ENCODE data around the gene BACH2. TPM values are rescaled to one million over a fixed set of nuclear protein-coding genes. Genes with fewer than 3 reads are reported as not detected.

The BACH2 gene
- 6.1 TPM for polyA plus RNA-seq (2013, experiment 1 of 2)
- 5.8 TPM for polyA plus RNA-seq (2013, experiment 2 of 2)

DNA sequence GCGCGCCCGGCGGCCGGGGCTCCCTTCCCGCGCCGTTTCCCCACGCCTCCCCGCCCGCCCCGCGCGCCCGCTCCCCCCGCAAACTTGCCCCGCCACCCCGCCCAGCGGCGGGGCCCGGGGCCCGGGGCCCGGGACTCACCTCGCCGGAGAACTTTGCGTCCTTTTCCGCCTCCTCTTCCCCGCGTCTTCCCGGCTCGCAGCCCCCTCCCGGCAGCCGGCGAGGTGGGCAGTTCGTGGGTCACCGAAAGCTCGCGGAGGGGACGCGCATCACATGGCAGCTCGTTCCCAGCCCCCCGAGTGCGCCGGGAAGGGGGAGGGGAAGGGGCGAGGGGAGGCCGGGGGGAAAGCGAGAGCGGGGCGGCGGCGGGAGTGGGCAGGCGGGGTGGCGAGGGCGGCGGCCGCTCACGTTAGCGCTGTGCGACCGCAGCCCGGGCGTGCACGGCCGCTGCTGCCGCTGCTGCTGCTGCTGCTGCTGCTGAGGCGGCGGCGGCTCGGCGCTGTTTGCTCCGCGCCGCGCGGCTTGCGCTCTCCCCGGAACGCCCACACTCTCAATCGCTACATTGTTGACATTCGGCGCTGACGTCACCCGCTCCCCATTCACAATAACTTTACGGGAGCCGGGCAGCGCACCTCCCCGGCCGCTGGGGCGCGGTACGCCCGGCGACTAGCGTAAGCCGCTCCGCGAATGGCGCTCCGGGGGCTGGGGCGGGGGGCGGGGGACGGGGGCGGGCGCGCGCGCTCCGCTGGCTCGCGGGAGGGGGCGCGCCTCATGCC is at the start of gene BACH2:
Gene BACH2, minus strand, starts transcription at position 503 of the 774 bp plus-strand sequence. CDS start 287,999 bp downstream, outside the sequence.
- peak within 1 kb of the TSS; percentile 95 for H3K4me2 ChIP-seq (ENCODE audit: insufficient read depth, low read length, poor library complexity, severe bottlenecking)
- H2AK5ac ChIP-seq (ENCODE audit: low read depth, low read length) = no peak within 1 kb of the TSS
- no peaks in the 10 kb centered on the region for H3K36me3 ChIP-seq (replicated peaks in 1 of 2; ENCODE audit: control insufficient read depth in 2 of 2, insufficient read depth in 2 of 2, low read length in 2 of 2)
- peak within 1 kb of the TSS; percentile 63 for H2BK120ac ChIP-seq (ENCODE audit: low read depth, low read length)
- H3K4me1 ChIP-seq (ENCODE audit: control insufficient read depth in 2 of 2, insufficient read depth in 1 of 2, low read depth in 1 of 2, low read length in 2 of 2) = peaks cover 13 to 38% of the 10 kb centered on the region in 2 donors
- peak within 1 kb of the TSS; percentile 86 for H3K9ac ChIP-seq (ENCODE audit: low read depth, low read length, poor library complexity)
- H2BK15ac ChIP-seq (ENCODE audit: low read length) = peak within 1 kb of the TSS; percentile 90
- peak within 1 kb of the TSS; percentile 66 to 93 for H3K4me3 ChIP-seq (ENCODE audit: low read length in 2 of 2)
- DNase-seq (ENCODE audit: low spot score) = peak; percentile 95
- peak within 1 kb of the TSS; percentile 95 for H3K18ac ChIP-seq (ENCODE audit: low read length)
- H2AFZ ChIP-seq (ENCODE audit: low read length) = peak within 1 kb of the TSS; percentile 99
- no peaks in the 10 kb centered on the region for H3K9me3 ChIP-seq (replicated peaks in 1 of 2; ENCODE audit: control insufficient read depth in 2 of 2, insufficient read depth in 1 of 2, low read depth in 1 of 2, low read length in 2 of 2)
- H2BK5ac ChIP-seq (ENCODE audit: low read length) = peak within 1 kb of the TSS; percentile 62
- H3K14ac ChIP-seq (ENCODE audit: low read length) = peak within 1 kb of the TSS; percentile 91
- no peak within 1 kb of the TSS for H4K8ac ChIP-seq (ENCODE audit: low read depth, low read length)
- H4K91ac ChIP-seq (ENCODE audit: low read depth, low read length, poor library complexity) = peak within 1 kb of the TSS; percentile 80
- no peak within 1 kb of the TSS for H2BK12ac ChIP-seq (ENCODE audit: low read length)
- peak within 1 kb of the TSS; percentile 81 for H3K27ac ChIP-seq (replicated peaks; ENCODE audit: low read length)
- peak within 1 kb of the TSS; percentile 83 for H3K23ac ChIP-seq (ENCODE audit: low read depth, low read length, poor library complexity)
- H3K79me1 ChIP-seq (ENCODE audit: low read depth, low read length) = no peaks in the 10 kb centered on the region
- H3K27me3 ChIP-seq (ENCODE audit: control insufficient read depth in 3 of 3, insufficient read depth in 3 of 3, low read depth in 1 of 3, low read length in 3 of 3) = peaks cover 0 to 11% (median 8%) of the 10 kb centered on the region in 3 experiments
- WGBS, 2 donors (ENCODE audit: extremely low coverage in 2 of 2, insufficient read length in 2 of 2, insufficient replicate concordance in 1 of 2) = no CpG with 5 or more reads among the region's 112 CpGs
- no peak within 1 kb of the TSS for H3K4ac ChIP-seq (ENCODE audit: low read length)

DNA sequence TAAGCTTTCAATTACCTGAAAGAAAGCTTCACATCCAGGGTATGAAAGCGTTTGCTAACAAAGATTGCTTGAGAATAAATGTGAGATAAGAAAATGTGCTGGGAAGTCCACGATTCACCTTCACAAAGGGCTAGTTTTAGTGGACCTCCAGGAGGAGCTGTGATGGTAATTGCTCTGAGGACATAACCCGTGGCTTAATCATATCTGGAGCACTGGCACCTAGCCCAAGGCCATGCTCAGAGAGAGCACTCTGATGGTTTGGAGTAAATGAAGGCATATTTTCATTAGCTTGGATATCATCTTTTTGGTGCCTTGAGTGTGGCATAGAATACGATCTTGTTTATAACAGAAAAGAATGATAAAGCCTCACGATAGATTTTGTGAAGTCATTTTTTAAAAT is 46.9 kb upstream of the BACH2 start:
- Histone ChIP-seq H2BK120ac (ENCODE audit: low read depth, low read length) (no peak overlapping the region), H3K23ac (ENCODE audit: low read depth, low read length, poor library complexity) (no peak overlapping the region), H3K9ac (ENCODE audit: low read depth, low read length, poor library complexity) (no peak overlapping the region), H3K4me1 (ENCODE audit: control insufficient read depth in 2 of 2, insufficient read depth in 1 of 2, low read depth in 1 of 2, low read length in 2 of 2) (peaks cover 0 to 2% of the 10 kb centered on the region in 2 donors), H3K4me2 (ENCODE audit: insufficient read depth, low read length, poor library complexity, severe bottlenecking) (no peak overlapping the region), H3K36me3 (replicated peaks in 1 of 2; ENCODE audit: control insufficient read depth in 2 of 2, insufficient read depth in 2 of 2, low read length in 2 of 2) (no peaks in the 10 kb centered on the region), H3K4ac (ENCODE audit: low read length) (no peak overlapping the region), H2AK5ac (ENCODE audit: low read depth, low read length) (no peak overlapping the region), H3K9me3 (replicated peaks in 1 of 2; ENCODE audit: control insufficient read depth in 2 of 2, insufficient read depth in 1 of 2, low read depth in 1 of 2, low read length in 2 of 2) (peaks cover 0 to 5% of the 10 kb centered on the region in 2 donors), H3K27me3 (ENCODE audit: control insufficient read depth in 3 of 3, insufficient read depth in 3 of 3, low read depth in 1 of 3, low read length in 3 of 3) (no peaks in the 10 kb centered on the region), H3K4me3 (ENCODE audit: low read length in 2 of 2) (no peak overlapping the region), H3K14ac (ENCODE audit: low read length) (no peak overlapping the region), H4K91ac (ENCODE audit: low read depth, low read length, poor library complexity) (no peak overlapping the region), H2BK12ac (ENCODE audit: low read length) (no peak overlapping the region), H2BK5ac (ENCODE audit: low read length) (no peak overlapping the region), H3K79me1 (ENCODE audit: low read depth, low read length) (no peaks in the 10 kb centered on the region), H3K27ac (replicated peaks; ENCODE audit: low read length) (no peak overlapping the region), H3K18ac (ENCODE audit: low read length) (no peak overlapping the region), H2BK15ac (ENCODE audit: low read length) (no peak overlapping the region), H2AFZ (ENCODE audit: low read length) (no peak overlapping the region), H4K8ac (ENCODE audit: low read depth, low read length) (no peak overlapping the region)
- no CpG with 5 or more reads among the region's 5 CpGs for WGBS, 2 donors (ENCODE audit: extremely low coverage in 2 of 2, insufficient read length in 2 of 2, insufficient replicate concordance in 1 of 2)
- DNase-seq (ENCODE audit: low spot score) = no peak

DNA sequence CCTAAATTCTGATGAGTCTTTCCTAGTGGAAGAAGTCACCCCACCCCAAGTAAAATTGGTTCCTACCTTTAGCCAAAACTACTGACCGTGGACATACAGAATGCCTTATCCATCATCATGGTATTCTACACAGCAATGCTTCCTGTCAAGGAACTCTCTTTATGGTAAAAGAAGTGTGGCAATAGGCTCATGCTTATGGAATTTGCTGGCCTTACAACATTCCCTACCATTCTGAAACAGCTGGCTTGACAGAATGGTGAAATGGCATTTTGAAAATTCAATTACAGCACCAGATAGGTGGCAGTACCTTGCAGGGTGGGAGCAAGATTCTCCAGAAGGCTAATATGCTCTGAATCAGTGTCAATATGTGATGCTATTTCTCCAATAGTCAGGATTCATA is 41.8 kb upstream of the BACH2 start:
- H3K23ac ChIP-seq (ENCODE audit: low read depth, low read length, poor library complexity) = no peak overlapping the region
- no peak overlapping the region for H3K14ac ChIP-seq (ENCODE audit: low read length)
- no peak overlapping the region for H2BK5ac ChIP-seq (ENCODE audit: low read length)
- DNase-seq (ENCODE audit: low spot score) = no peak
- no peak overlapping the region for H2AK5ac ChIP-seq (ENCODE audit: low read depth, low read length)
- H3K4ac ChIP-seq (ENCODE audit: low read length) = no peak overlapping the region
- H2BK12ac ChIP-seq (ENCODE audit: low read length) = no peak overlapping the region
- no peak overlapping the region for H2BK15ac ChIP-seq (ENCODE audit: low read length)
- peaks cover 0 to 5% of the 10 kb centered on the region in 2 donors for H3K9me3 ChIP-seq (replicated peaks in 1 of 2; ENCODE audit: control insufficient read depth in 2 of 2, insufficient read depth in 1 of 2, low read depth in 1 of 2, low read length in 2 of 2)
- H3K4me1 ChIP-seq (ENCODE audit: control insufficient read depth in 2 of 2, insufficient read depth in 1 of 2, low read depth in 1 of 2, low read length in 2 of 2) = peaks cover 0 to 5% of the 10 kb centered on the region in 2 donors
- no peak overlapping the region for H3K4me2 ChIP-seq (ENCODE audit: insufficient read depth, low read length, poor library complexity, severe bottlenecking)
- no peak overlapping the region for H3K18ac ChIP-seq (ENCODE audit: low read length)
- no peak overlapping the region for H2BK120ac ChIP-seq (ENCODE audit: low read depth, low read length)
- no CpG with 5 or more reads among the region's 1 CpG for WGBS, 2 donors (ENCODE audit: extremely low coverage in 2 of 2, insufficient read length in 2 of 2, insufficient replicate concordance in 1 of 2)
- H2AFZ ChIP-seq (ENCODE audit: low read length) = no peak overlapping the region
- H3K36me3 ChIP-seq (replicated peaks in 1 of 2; ENCODE audit: control insufficient read depth in 2 of 2, insufficient read depth in 2 of 2, low read length in 2 of 2) = no peaks in the 10 kb centered on the region
- no peak overlapping the region for H4K8ac ChIP-seq (ENCODE audit: low read depth, low read length)
- H3K4me3 ChIP-seq (ENCODE audit: low read length in 2 of 2) = no peak overlapping the region
- no peak overlapping the region for H4K91ac ChIP-seq (ENCODE audit: low read depth, low read length, poor library complexity)
- H3K9ac ChIP-seq (ENCODE audit: low read depth, low read length, poor library complexity) = no peak overlapping the region
- no peaks in the 10 kb centered on the region for H3K79me1 ChIP-seq (ENCODE audit: low read depth, low read length)
- no peak overlapping the region for H3K27ac ChIP-seq (replicated peaks; ENCODE audit: low read length)
- peaks cover 0 to 9% (median 0%) of the 10 kb centered on the region in 3 experiments for H3K27me3 ChIP-seq (ENCODE audit: control insufficient read depth in 3 of 3, insufficient read depth in 3 of 3, low read depth in 1 of 3, low read length in 3 of 3)

DNA sequence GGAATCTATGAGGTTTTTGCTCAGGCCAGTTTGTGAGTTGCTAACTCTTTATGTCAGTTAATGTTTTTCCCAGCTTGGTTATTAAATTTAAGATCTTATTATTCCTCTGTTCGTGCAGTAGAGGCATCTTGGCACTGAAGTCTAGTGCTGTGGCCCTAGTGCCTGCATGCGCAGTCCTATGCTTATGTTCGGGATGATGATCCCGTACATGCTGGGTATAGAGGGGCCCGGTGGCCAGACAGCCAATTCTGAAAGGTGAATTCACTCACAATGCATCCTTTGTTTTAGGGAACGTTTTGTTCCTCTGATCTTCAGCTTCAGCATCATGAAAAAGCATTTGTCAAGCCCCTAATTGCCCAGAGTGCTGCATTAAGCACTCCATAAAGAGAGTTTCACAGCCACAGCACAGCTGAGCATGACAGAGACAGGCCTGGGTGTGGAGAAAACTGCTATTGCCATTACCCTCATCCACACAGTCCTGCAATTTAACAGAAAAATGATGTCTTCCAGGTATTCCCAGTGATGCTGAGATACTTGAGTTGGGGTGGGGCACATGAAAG is 39.8 kb upstream of the BACH2 start:
- no peak overlapping the region for H4K91ac ChIP-seq (ENCODE audit: low read depth, low read length, poor library complexity)
- H3K14ac ChIP-seq (ENCODE audit: low read length) = no peak overlapping the region
- peaks cover 0 to 5% of the 10 kb centered on the region in 2 donors for H3K4me1 ChIP-seq (ENCODE audit: control insufficient read depth in 2 of 2, insufficient read depth in 1 of 2, low read depth in 1 of 2, low read length in 2 of 2)
- H2AK5ac ChIP-seq (ENCODE audit: low read depth, low read length) = no peak overlapping the region
- H3K9ac ChIP-seq (ENCODE audit: low read depth, low read length, poor library complexity) = no peak overlapping the region
- no peak overlapping the region for H2BK15ac ChIP-seq (ENCODE audit: low read length)
- H3K27ac ChIP-seq (replicated peaks; ENCODE audit: low read length) = no peak overlapping the region
- peaks cover 0 to 9% (median 0%) of the 10 kb centered on the region in 3 experiments for H3K27me3 ChIP-seq (ENCODE audit: control insufficient read depth in 3 of 3, insufficient read depth in 3 of 3, low read depth in 1 of 3, low read length in 3 of 3)
- H3K18ac ChIP-seq (ENCODE audit: low read length) = no peak overlapping the region
- no CpG with 5 or more reads among the region's 6 CpGs for WGBS, 2 donors (ENCODE audit: extremely low coverage in 2 of 2, insufficient read length in 2 of 2, insufficient replicate concordance in 1 of 2)
- no peak for DNase-seq (ENCODE audit: low spot score)
- H2BK120ac ChIP-seq (ENCODE audit: low read depth, low read length) = no peak overlapping the region
- no peak overlapping the region for H2BK12ac ChIP-seq (ENCODE audit: low read length)
- no peak overlapping the region for H3K23ac ChIP-seq (ENCODE audit: low read depth, low read length, poor library complexity)
- peaks cover 0 to 5% of the 10 kb centered on the region in 2 donors for H3K9me3 ChIP-seq (replicated peaks in 1 of 2; ENCODE audit: control insufficient read depth in 2 of 2, insufficient read depth in 1 of 2, low read depth in 1 of 2, low read length in 2 of 2)
- H3K79me1 ChIP-seq (ENCODE audit: low read depth, low read length) = no peaks in the 10 kb centered on the region
- no peak overlapping the region for H3K4me2 ChIP-seq (ENCODE audit: insufficient read depth, low read length, poor library complexity, severe bottlenecking)
- H3K4ac ChIP-seq (ENCODE audit: low read length) = no peak overlapping the region
- no peak overlapping the region for H3K4me3 ChIP-seq (ENCODE audit: low read length in 2 of 2)
- no peaks in the 10 kb centered on the region for H3K36me3 ChIP-seq (replicated peaks in 1 of 2; ENCODE audit: control insufficient read depth in 2 of 2, insufficient read depth in 2 of 2, low read length in 2 of 2)
- H2BK5ac ChIP-seq (ENCODE audit: low read length) = no peak overlapping the region
- no peak overlapping the region for H2AFZ ChIP-seq (ENCODE audit: low read length)
- no peak overlapping the region for H4K8ac ChIP-seq (ENCODE audit: low read depth, low read length)
